Measurements from ENCODE around the gene TOM1L2. TPM values are rescaled to one million over a fixed set of nuclear protein-coding genes. Genes with fewer than 3 reads are reported as not detected.

The TOM1L2 gene
- polyA plus RNA-seq, 1 donor from 2014 or later = 40.9 TPM

GRCh38 chr17:17847726-17848125, 124.5 kb downstream of the TOM1L2 start:
- Histone ChIP-seq H3K9me2 (ENCODE audit: insufficient read depth, low read length) (no peaks in the 10 kb centered on the region), H4K20me1 (ENCODE audit: insufficient read depth) (no peaks in the 10 kb centered on the region), H3K9me3 (ENCODE audit: low read length) (no peaks in the 10 kb centered on the region), H3K27ac (ENCODE audit: low read length) (no peak overlapping the region), H3K4me3 (ENCODE audit: low read length) (no peak overlapping the region), H2AFZ (ENCODE audit: low read depth, low read length) (no peak overlapping the region), H3K36me3 (ENCODE audit: insufficient read depth, low read length) (no peaks in the 10 kb centered on the region), H3K79me2 (replicated peaks; ENCODE audit: insufficient read depth, low read length) (no peaks in the 10 kb centered on the region), H3K4me2 (ENCODE audit: low read length) (no peak overlapping the region), H3F3A (ENCODE audit: insufficient read depth, low read length, poor library complexity, severe bottlenecking) (no peaks in the 10 kb centered on the region), H3K9ac (ENCODE audit: low read length) (no peak overlapping the region), H3K27me3 (ENCODE audit: insufficient read depth, low read depth, low read length) (no peaks in the 10 kb centered on the region)
- no peak for TF ChIP-seq SMC3 (conservative IDR thresholded peaks at IDR 0.05; ENCODE audit: poor library complexity)
- no peak for TF ChIP-seq EZH2 (IDR thresholded peaks at IDR 0.05; ENCODE audit: borderline replicate concordance, insufficient read depth, low read length, poor library complexity, severe bottlenecking)
- no peak for TF ChIP-seq POLR2AphosphoS5 (IDR thresholded peaks at IDR 0.05)
- no peak for TF ChIP-seq MXI1 (conservative IDR thresholded peaks at IDR 0.05; ENCODE audit: poor library complexity, severe bottlenecking)
- TF ChIP-seq RAD21 (conservative IDR thresholded peaks at IDR 0.05) = no peak
- TF ChIP-seq REST (IDR thresholded peaks at IDR 0.05; ENCODE audit: borderline replicate concordance) = no peak
- no peak for TF ChIP-seq CTCF (IDR thresholded peaks at IDR 0.05; ENCODE audit: poor library complexity, severe bottlenecking)
- TF ChIP-seq EP300 (conservative IDR thresholded peaks at IDR 0.05; ENCODE audit: poor library complexity, severe bottlenecking) = no peak
- TF ChIP-seq TAF1 (IDR thresholded peaks at IDR 0.05; ENCODE audit: low read depth) = no peak

GRCh38 chr17:17847118-17847689, 125.0 kb downstream of the TOM1L2 start:
- H3K4me3 ChIP-seq (ENCODE audit: low read length) = no peak overlapping the region
- H3K79me2 ChIP-seq (replicated peaks; ENCODE audit: insufficient read depth, low read length) = no peaks in the 10 kb centered on the region
- no peak overlapping the region for H2AFZ ChIP-seq (ENCODE audit: low read depth, low read length)
- no peaks in the 10 kb centered on the region for H3K9me3 ChIP-seq (ENCODE audit: low read length)
- no peak overlapping the region for H3K4me2 ChIP-seq (ENCODE audit: low read length)
- no peaks in the 10 kb centered on the region for H3F3A ChIP-seq (ENCODE audit: insufficient read depth, low read length, poor library complexity, severe bottlenecking)
- no peak for TF ChIP-seq MXI1 (conservative IDR thresholded peaks at IDR 0.05; ENCODE audit: poor library complexity, severe bottlenecking)
- no peak for TF ChIP-seq CTCF (IDR thresholded peaks at IDR 0.05; ENCODE audit: poor library complexity, severe bottlenecking)
- no peak for TF ChIP-seq EP300 (conservative IDR thresholded peaks at IDR 0.05; ENCODE audit: poor library complexity, severe bottlenecking)
- H3K27ac ChIP-seq (ENCODE audit: low read length) = no peak overlapping the region
- no peaks in the 10 kb centered on the region for H3K36me3 ChIP-seq (ENCODE audit: insufficient read depth, low read length)
- no peaks in the 10 kb centered on the region for H3K27me3 ChIP-seq (ENCODE audit: insufficient read depth, low read depth, low read length)
- H4K20me1 ChIP-seq (ENCODE audit: insufficient read depth) = no peaks in the 10 kb centered on the region
- H3K9me2 ChIP-seq (ENCODE audit: insufficient read depth, low read length) = no peaks in the 10 kb centered on the region
- no peak overlapping the region for H3K9ac ChIP-seq (ENCODE audit: low read length)

All from neural cell (in vitro differentiated cells).